Caco-2 (cell line): ENCODE results near the gene TANGO2. TPM values are rescaled to one million over a fixed set of nuclear protein-coding genes. Genes with fewer than 3 reads are reported as not detected.

Experiments used
- BruUV-seq: library from RNA; stranded (reverse); fragments of 400-500 nt; replicated peaks from 2 replicates; lab custom pipeline; 2021; lab: Mats Ljungman, UMichigan
- CTCF ChIA-PET: fragments of 300-600 bp; sonication (Branson Sonifier 250); formaldehyde crosslinking; loops from one replicate; lab custom pipeline; 2022; ENCODE audit warnings: antibody characterized with exemption; lab: Charles Lee
- POLR2A ChIA-PET: fragments of 300-600 bp; sonication (Branson Sonifier 250); formaldehyde crosslinking; loops from one replicate; lab custom pipeline; 2022; ENCODE audit warnings: antibody characterized with exemption; lab: Charles Lee
- DNase-seq, 2 experiments: peaks; one replicate each; pipeline versions ENCODE4 v3.0.0 to v3.0.0-alpha.2; 2020 to 2022
- H3K27me3 ChIP-seq: replicated peaks from 2 replicates; pipeline ENCODE4 v1.6.0; 2011; ENCODE audit warnings: low read length; ENCODE audit not compliant: control insufficient read depth, insufficient read depth
- H3K36me3 ChIP-seq: 2 replicates; pipeline ENCODE4 v1.5.1; 2011; ENCODE audit warnings: low read length; ENCODE audit not compliant: control insufficient read depth, insufficient read depth
- H3K4me1 ChIP-seq: fragments of 250-450 bp; sonication (Bioruptor Pico); 2 replicates; pipeline ENCODE4 v1.5.1; 2020; ENCODE audit warnings: mild to moderate bottlenecking
- H3K4me3 ChIP-seq: 2 replicates; pipeline ENCODE4 v1.5.1; 2011; ENCODE audit warnings: low read depth, mild to moderate bottlenecking, control low read depth, low read length
- H3K9me3 ChIP-seq: fragments of 250-450 bp; sonication (Bioruptor Pico); 2 replicates; pipeline ENCODE4 v1.5.1; 2020; ENCODE audit warnings: mild to moderate bottlenecking, moderate library complexity
- H3K27ac Mint-ChIP-seq: one replicate; pipeline ENCODE4 v1.8.0; 2022; ENCODE audit warnings: mixed read lengths; ENCODE audit not compliant: unreplicated experiment
- H3K27me3 Mint-ChIP-seq: one replicate; pipeline ENCODE4 v1.8.0; 2022; ENCODE audit warnings: mixed read lengths; ENCODE audit not compliant: insufficient read depth, unreplicated experiment
- H3K36me3 Mint-ChIP-seq: one replicate; pipeline ENCODE4 v1.8.0; 2022; ENCODE audit warnings: mild to moderate bottlenecking, mixed read lengths; ENCODE audit not compliant: insufficient read depth, unreplicated experiment
- H3K4me1 Mint-ChIP-seq: one replicate; pipeline ENCODE4 v1.8.0; 2022; ENCODE audit warnings: low read depth, mixed read lengths; ENCODE audit not compliant: unreplicated experiment
- H3K4me3 Mint-ChIP-seq: one replicate; pipeline ENCODE4 v1.8.0; 2022; ENCODE audit warnings: mild to moderate bottlenecking, moderate library complexity, mixed read lengths; ENCODE audit not compliant: unreplicated experiment
- H3K9me3 Mint-ChIP-seq: one replicate; pipeline ENCODE4 v1.8.0; 2022; ENCODE audit warnings: mixed read lengths; ENCODE audit not compliant: unreplicated experiment
- intact Hi-C: fragments of 100-400 bp; cut with micrococcal nuclease; formaldehyde crosslinking; loops from one replicate; pipeline ENCODE4 v1.10.0; 2022; ENCODE audit not compliant: unreplicated experiment
- total RNA-seq: library from RNA; stranded (reverse); gene quantifications from 2 replicates; pipeline ENCODE4 v1.2.3, GENCODE V29; 2022
- TF ChIP-seq, protein P1 (sequence below), 2 experiments: fragments of 200-600 bp in 1 of 2; IDR thresholded peaks; 1 replicate in 1 of 2; 2 replicates in 1 of 2; pipeline versions ENCODE4 v1.5.1 to v1.8.0; 2011 to 2022; ENCODE audit warnings: antibody characterized with exemption in 1 of 2, control low read depth in 1 of 2, inconsistent platforms in 1 of 2, low read depth in 1 of 2, low read length in 1 of 2, mild to moderate bottlenecking in 1 of 2, moderate library complexity in 1 of 2; ENCODE audit not compliant: insufficient read depth in 1 of 2, severe bottlenecking in 1 of 2, unreplicated experiment in 1 of 2

Gene TANGO2
- total RNA-seq, 1 experiment from 2014 or later = 26.6 TPM

DNA sequence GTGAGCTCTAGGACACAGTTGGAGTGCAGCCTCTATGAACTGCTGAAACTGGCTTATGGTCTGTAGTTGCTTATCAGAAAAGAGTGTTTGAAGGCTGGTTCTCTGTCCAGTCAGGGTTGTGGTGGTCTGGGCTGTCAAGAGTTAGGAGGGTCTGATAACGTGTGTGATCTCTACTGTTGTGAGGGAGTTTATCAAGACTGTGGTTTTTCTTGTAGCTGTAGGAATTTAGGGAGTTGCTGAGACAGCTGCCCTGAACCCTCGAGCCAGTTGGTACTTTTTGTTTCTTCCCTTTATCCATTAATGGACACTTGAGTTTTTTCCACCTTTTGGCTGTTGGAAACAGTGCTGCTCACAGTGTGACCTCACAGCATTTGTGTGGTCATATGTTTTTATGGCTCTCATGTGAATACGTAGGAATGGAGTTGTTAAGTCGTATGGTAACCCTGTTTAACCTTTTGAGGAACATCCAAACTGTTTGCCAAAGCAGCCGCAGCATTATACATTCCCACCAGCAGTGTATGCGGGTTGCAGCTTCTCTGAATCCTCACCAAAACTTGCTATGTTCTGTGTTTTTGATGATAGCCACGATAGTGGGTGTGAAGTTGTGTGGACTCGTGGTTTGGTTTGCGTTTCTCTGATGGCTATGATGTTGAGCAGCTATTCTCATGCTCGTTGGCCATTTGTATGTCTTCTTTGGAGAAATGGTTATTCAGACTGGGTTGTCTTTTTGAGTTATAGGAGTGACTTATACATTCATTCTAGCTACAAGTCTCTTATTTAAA lies 38.3 kb downstream of the TANGO2 start:
- TF ChIP-seq, protein P1, sequence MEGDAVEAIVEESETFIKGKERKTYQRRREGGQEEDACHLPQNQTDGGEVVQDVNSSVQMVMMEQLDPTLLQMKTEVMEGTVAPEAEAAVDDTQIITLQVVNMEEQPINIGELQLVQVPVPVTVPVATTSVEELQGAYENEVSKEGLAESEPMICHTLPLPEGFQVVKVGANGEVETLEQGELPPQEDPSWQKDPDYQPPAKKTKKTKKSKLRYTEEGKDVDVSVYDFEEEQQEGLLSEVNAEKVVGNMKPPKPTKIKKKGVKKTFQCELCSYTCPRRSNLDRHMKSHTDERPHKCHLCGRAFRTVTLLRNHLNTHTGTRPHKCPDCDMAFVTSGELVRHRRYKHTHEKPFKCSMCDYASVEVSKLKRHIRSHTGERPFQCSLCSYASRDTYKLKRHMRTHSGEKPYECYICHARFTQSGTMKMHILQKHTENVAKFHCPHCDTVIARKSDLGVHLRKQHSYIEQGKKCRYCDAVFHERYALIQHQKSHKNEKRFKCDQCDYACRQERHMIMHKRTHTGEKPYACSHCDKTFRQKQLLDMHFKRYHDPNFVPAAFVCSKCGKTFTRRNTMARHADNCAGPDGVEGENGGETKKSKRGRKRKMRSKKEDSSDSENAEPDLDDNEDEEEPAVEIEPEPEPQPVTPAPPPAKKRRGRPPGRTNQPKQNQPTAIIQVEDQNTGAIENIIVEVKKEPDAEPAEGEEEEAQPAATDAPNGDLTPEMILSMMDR (IDR thresholded peaks at IDR 0.05; ENCODE audit: insufficient read depth in 1 of 2, low read depth in 1 of 2, low read length in 1 of 2, severe bottlenecking in 1 of 2, unreplicated experiment in 1 of 2) = no peak
- Histone ChIP-seq H3K4me3 (no peak overlapping the region), H3K36me3 (no peaks in the 10 kb centered on the region; the same call in 1 of the 2 replicates), H3K4me1 (no peaks in the 10 kb centered on the region), H3K27me3 (no peaks in the 10 kb centered on the region), H3K9me3 (no peaks in the 10 kb centered on the region)
- Mint-ChIP-seq H3K27me3 (no peaks in the 10 kb centered on the region), H3K4me3 (no peak overlapping the region), H3K9me3 (no peaks in the 10 kb centered on the region), H3K27ac (no peak overlapping the region), H3K36me3 (peaks cover 12% of the 10 kb centered on the region), H3K4me1 (no peaks in the 10 kb centered on the region)
- BruUV-seq = no TSS peak
- DNase-seq = no peak
- intact Hi-C loops = no loop called here
- POLR2A ChIA-PET = no interaction called here
- CTCF ChIA-PET = no interaction called here

DNA sequence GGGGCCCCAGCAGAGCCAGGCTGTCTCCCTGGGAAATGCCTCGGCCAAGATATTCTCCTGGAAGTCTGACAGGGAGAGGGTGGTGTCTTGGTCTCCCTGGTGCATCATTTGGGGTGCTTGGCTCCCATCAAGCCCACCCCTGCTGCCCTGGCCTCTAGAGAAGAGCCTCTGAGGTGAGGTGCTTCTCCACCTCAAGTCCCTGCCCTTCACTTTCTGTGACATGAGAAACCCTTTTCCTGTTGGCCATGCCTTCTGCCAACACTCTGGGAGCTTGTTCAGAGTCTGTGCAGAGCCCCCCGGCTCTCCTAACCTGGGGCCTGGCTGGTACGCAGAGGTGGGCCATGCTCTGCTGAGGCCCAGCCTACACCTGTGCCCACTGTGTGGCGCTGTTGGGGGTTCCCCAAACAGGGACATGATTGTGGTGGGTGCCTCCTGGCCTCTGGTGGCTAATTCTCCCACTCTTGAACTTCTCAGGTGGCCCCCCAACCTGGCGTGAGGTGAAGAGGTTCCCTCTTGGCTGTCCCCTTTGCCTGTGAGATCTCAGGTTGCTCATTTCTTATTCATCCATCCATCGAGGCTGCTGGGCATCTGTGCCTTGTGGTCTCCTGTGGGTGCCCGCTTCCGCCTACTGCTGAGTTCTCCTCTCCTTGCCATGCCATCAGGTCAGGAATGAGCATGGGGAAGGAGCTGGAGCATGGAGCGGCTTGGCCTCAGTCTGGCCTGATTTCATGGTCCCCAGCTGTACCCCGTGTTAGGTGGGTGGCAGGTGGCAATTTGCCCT lies 40.0 kb downstream of the TANGO2 start:
- intact Hi-C loops = no loop called here
- Mint-ChIP-seq H3K36me3 (peaks cover 12% of the 10 kb centered on the region), H3K4me3 (no peak overlapping the region), H3K27me3 (no peaks in the 10 kb centered on the region), H3K9me3 (no peaks in the 10 kb centered on the region), H3K4me1 (no peaks in the 10 kb centered on the region), H3K27ac (no peak overlapping the region)
- BruUV-seq = no TSS peak
- H3K36me3 ChIP-seq = no peaks in the 10 kb centered on the region; the same call in 1 of the 2 replicates
- CTCF ChIA-PET = no interaction called here
- H3K4me1 ChIP-seq = no peaks in the 10 kb centered on the region
- POLR2A ChIA-PET = no interaction called here
- H3K4me3 ChIP-seq = no peak overlapping the region
- H3K27me3 ChIP-seq = no peaks in the 10 kb centered on the region
- TF ChIP-seq, protein P1 (IDR thresholded peaks at IDR 0.05; ENCODE audit: insufficient read depth in 1 of 2, low read depth in 1 of 2, low read length in 1 of 2, severe bottlenecking in 1 of 2, unreplicated experiment in 1 of 2) = no peak
- no peak for DNase-seq
- no peaks in the 10 kb centered on the region for H3K9me3 ChIP-seq

DNA sequence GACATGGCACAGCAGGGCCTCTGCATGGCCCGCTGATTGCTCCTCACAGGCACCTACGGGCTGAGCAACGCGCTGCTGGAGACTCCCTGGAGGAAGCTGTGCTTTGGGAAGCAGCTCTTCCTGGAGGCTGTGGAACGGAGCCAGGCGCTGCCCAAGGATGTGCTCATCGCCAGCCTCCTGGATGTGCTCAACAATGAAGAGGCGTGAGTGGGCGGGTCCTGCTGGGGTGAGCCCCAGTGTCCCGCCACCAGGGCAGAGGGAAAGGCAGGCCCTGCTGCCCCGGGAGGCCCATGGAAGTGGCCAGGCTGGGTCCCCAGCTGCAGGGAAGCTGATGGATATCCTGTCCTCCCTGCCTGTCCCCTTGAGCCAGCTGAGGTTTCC lies 40.6 kb downstream of the TANGO2 start:
- POLR2A ChIA-PET = no interaction called here
- no TSS peak for BruUV-seq
- CTCF ChIA-PET = no interaction called here
- TF ChIP-seq, protein P1 (IDR thresholded peaks at IDR 0.05; ENCODE audit: insufficient read depth in 1 of 2, low read depth in 1 of 2, low read length in 1 of 2, severe bottlenecking in 1 of 2, unreplicated experiment in 1 of 2) = no peak
- no peaks in the 10 kb centered on the region; the same call in 1 of the 2 replicates for H3K36me3 ChIP-seq
- H3K9me3 Mint-ChIP-seq = no peaks in the 10 kb centered on the region
- peaks cover 7% of the 10 kb centered on the region for H3K36me3 Mint-ChIP-seq
- H3K9me3 ChIP-seq = no peaks in the 10 kb centered on the region
- H3K27me3 ChIP-seq = no peaks in the 10 kb centered on the region
- H3K4me1 ChIP-seq = no peaks in the 10 kb centered on the region
- H3K27me3 Mint-ChIP-seq = no peaks in the 10 kb centered on the region
- intact Hi-C loops = no loop called here
- no peaks in the 10 kb centered on the region for H3K4me1 Mint-ChIP-seq
- no peak for DNase-seq
- no peak overlapping the region for H3K4me3 Mint-ChIP-seq
- no peak overlapping the region for H3K4me3 ChIP-seq
- H3K27ac Mint-ChIP-seq = no peak overlapping the region
